Kidney (tissue), 14 donors: ENCODE results near the gene MXRA7. TPM values are rescaled to one million over a fixed set of nuclear protein-coding genes. Genes with fewer than 3 reads are reported as not detected.

Experiments
- DNase-seq, 5 donors: peaks; one replicate each; pipeline ENCODE4 v3.0.0-alpha.2; 2013 to 2020
- FAIRE-seq: peaks from 2 replicates; lab custom pipeline; 2012; peaks lifted over from hg19 to GRCh38; lab: Jason Lieb, UNC
- H3K27ac ChIP-seq, 2 donors: one replicate each; pipeline ENCODE4 v1.7.0; 2013; ENCODE audit warnings: low read depth in 2 of 2, low read length in 2 of 2, inconsistent platforms in 1 of 2
- H3K27me3 ChIP-seq: one replicate; pipeline ENCODE4 v1.7.1; 2013; ENCODE audit warnings: low read length, inconsistent platforms; ENCODE audit not compliant: control insufficient read depth, insufficient read depth
- H3K36me3 ChIP-seq, 3 donors: one replicate each; pipeline versions ENCODE4 v1.7.0 to v1.7.1; 2013; ENCODE audit warnings: low read length in 3 of 3, control low read depth in 1 of 3, inconsistent platforms in 1 of 3; ENCODE audit not compliant: insufficient read depth in 3 of 3, control insufficient read depth in 2 of 3
- H3K4me1 ChIP-seq, 3 donors: one replicate each; pipeline versions ENCODE4 v1.7.0 to v1.7.1; 2013; ENCODE audit warnings: low read length in 3 of 3, inconsistent platforms in 1 of 3, low read depth in 1 of 3; ENCODE audit not compliant: control insufficient read depth in 2 of 3, insufficient read depth in 2 of 3
- H3K4me3 ChIP-seq, 3 donors: one replicate each; pipeline versions ENCODE4 v1.7.0 to v1.8.1; 2013; ENCODE audit warnings: low read length in 3 of 3, control low read depth in 1 of 3, inconsistent platforms in 1 of 3
- H3K9ac ChIP-seq, 3 donors: one replicate each; pipeline versions ENCODE4 v1.7.0 to v1.7.1; 2013; ENCODE audit warnings: low read length in 3 of 3, control low read depth in 1 of 3, inconsistent platforms in 1 of 3
- H3K9me3 ChIP-seq, 3 donors: one replicate each; pipeline versions ENCODE4 v1.7.0 to v1.7.1; 2013; ENCODE audit warnings: low read length in 3 of 3, control low read depth in 1 of 3, inconsistent platforms in 1 of 3; ENCODE audit not compliant: control insufficient read depth in 2 of 3, insufficient read depth in 1 of 3
- CTCF ChIP-seq: IDR thresholded peaks from 3 replicates; pipeline ENCODE4 v1.5.1; 2012; ENCODE audit warnings: mild to moderate bottlenecking, moderate library complexity, borderline replicate concordance; ENCODE audit not compliant: insufficient read depth; ENCODE audit errors: extremely low read depth
- intact Hi-C: fragments of 100-400 bp; cut with DNase I; formaldehyde crosslinking; loops from one replicate; pipeline ENCODE4 v1.11.1; 2022
- polyA plus RNA-seq: library from polyadenylated mRNA; stranded (reverse); fragments of 350-450 nt; fragmentation: Illumina TruSeq; extraction: RNeasy Lipid Tissue Mini Kit (QIAGEN cat#74804); gene quantifications from one replicate; pipeline ENCODE4 v1.2.3, GENCODE V29; 2014; ENCODE audit warnings: low read depth, low replicate concordance; ENCODE audit not compliant: insufficient read depth
- total RNA-seq: library from RNA; stranded (reverse); fragmentation: NEBNext Ultra II Directional; extraction: Animal tissue kit (Norgen Biotek cat#: 25700); gene quantifications from one replicate; pipeline ENCODE4 v1.2.1, GENCODE V29; 2021
- donor health status: control.
- donor health status: control.
- donor health status: control.
- donor health status: control.
- donor health status: control.
- donor health status: DM: yes; HTN: yes; CAD: no.
- donor health status: Normal renal cell carcinoma (clear cell type).

MXRA7 gene
- total and polyA plus RNA-seq, 2 donors from 2014 or later, result 72.4 to 130 TPM

- no peaks in the 10 kb centered on the region for H3K9me3 ChIP-seq
- no peak for TF ChIP-seq CTCF
- H3K9ac ChIP-seq, result peak overlapping the region; percentile 75 to 96 (median 93)
- DNase-seq (peak; percentile 71 to 94 (median 89)), FAIRE-seq (no peak)
- peaks cover 10 to 40% (median 23%) of the 10 kb centered on the region in 3 donors for H3K36me3 ChIP-seq
- H3K4me1 ChIP-seq, result peaks cover 5 to 28% (median 24%) of the 10 kb centered on the region in 3 donors
- intact Hi-C loops, result no loop called here
- H3K4me3 ChIP-seq, result peak overlapping the region; percentile 83 to 97 (median 95)
- H3K27ac ChIP-seq, result peak overlapping the region; percentile 99 to 100
- no peaks in the 10 kb centered on the region for H3K27me3 ChIP-seq
Observed at GRCh38 chr17:76736349-76737081, 25.8 kb upstream of the MXRA7 start.

GRCh38 chr17:76735586-76736348 lies 25.0 kb upstream of the MXRA7 start:
- no peak for TF ChIP-seq CTCF
- Histone ChIP-seq H3K27me3 (no peaks in the 10 kb centered on the region), H3K27ac (peak overlapping the region; percentile 99 to 100), H3K9me3 (no peaks in the 10 kb centered on the region), H3K36me3 (peaks cover 12 to 44% (median 23%) of the 10 kb centered on the region in 3 donors), H3K4me3 (peak overlapping the region; percentile 83 to 97 (median 95)), H3K4me1 (peaks cover 5 to 28% (median 27%) of the 10 kb centered on the region in 3 donors), H3K9ac (peak overlapping the region; percentile 75 to 96 (median 93))
- no peak for DNase-seq
- FAIRE-seq, result no peak
- intact Hi-C loops, result no loop called here

- TF ChIP-seq CTCF, result no peak
- H3K4me1 ChIP-seq, result peaks cover 5 to 28% (median 23%) of the 10 kb centered on the region in 3 donors
- no peak for FAIRE-seq
- H3K36me3 ChIP-seq, result peaks cover 12 to 44% (median 23%) of the 10 kb centered on the region in 3 donors
- intact Hi-C loops, result no loop called here
- peak overlapping the region; percentile 83 to 97 (median 95) for H3K4me3 ChIP-seq
- H3K27ac ChIP-seq, result no peak overlapping the region
- DNase-seq, result peak in 1 of 5 donors; percentile 44
- H3K27me3 ChIP-seq, result no peaks in the 10 kb centered on the region
- no peaks in the 10 kb centered on the region for H3K9me3 ChIP-seq
- H3K9ac ChIP-seq, result peak overlapping the region; percentile 65 to 96 (median 75)
Observed at GRCh38 chr17:76735006-76735405, 24.2 kb upstream of the MXRA7 start.
